HG02623 (cell line): ENCODE results near the gene ARIH1.
"Not testable (repeated sequence)": the region's sequence is repeated elsewhere in the genome, so short reads cannot be mapped to it uniquely, and the experiment has no call there.

Experiments
- ATAC-seq: cut with Tn5 transposase; IDR thresholded peaks from one replicate; pipeline ENCODE4 v1.9.1; 2021; ENCODE audit warnings: moderate library complexity; ENCODE audit not compliant: unreplicated experiment

ARIH1 gene, protein sequence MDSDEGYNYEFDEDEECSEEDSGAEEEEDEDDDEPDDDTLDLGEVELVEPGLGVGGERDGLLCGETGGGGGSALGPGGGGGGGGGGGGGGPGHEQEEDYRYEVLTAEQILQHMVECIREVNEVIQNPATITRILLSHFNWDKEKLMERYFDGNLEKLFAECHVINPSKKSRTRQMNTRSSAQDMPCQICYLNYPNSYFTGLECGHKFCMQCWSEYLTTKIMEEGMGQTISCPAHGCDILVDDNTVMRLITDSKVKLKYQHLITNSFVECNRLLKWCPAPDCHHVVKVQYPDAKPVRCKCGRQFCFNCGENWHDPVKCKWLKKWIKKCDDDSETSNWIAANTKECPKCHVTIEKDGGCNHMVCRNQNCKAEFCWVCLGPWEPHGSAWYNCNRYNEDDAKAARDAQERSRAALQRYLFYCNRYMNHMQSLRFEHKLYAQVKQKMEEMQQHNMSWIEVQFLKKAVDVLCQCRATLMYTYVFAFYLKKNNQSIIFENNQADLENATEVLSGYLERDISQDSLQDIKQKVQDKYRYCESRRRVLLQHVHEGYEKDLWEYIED

DNA sequence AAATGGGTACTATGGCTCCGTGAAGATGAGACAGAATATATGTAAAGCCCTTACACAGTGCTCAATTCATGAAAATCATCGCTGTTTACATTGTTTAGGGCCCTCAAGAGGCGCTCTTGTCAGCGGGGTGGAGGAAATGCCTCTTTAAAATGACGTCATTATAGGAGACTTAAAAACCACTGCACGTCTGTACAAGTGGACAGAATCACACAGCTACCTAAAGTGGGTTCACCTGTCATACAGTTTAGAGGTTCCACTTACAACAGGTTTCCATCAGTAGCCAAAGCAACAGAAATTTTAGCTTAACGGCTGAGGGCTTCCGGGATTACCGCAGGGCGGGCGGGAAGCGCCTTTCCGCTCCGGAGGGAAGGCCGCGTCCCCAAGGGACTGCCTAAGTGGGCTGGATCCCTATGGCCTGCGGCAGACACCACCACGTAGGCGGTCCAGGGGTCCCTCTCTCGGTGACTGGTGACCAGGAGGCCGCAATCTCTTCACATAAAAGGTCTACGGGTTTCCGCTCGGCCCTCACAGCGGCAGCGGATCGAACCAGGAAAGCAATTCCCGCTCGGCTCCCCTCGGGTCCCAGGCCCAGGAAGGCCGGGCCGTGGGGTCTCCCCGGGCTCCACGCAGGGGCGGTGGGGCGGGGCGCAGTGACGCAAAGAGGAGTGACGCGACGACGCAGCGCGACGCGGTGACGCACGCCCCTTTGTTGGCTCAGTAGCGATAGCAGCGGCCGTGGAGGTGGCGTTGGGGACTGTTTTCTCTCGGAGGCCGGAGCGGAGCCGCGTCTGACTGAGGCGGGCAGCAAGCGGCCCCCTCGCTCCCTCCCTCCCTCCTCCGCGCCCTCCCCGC is at the start of gene ARIH1:
Gene ARIH1, plus strand, starts transcription at position 717 of the 852 bp plus-strand sequence. CDS start 310 bp downstream, outside the sequence.
- peak; percentile 69 for ATAC-seq

DNA sequence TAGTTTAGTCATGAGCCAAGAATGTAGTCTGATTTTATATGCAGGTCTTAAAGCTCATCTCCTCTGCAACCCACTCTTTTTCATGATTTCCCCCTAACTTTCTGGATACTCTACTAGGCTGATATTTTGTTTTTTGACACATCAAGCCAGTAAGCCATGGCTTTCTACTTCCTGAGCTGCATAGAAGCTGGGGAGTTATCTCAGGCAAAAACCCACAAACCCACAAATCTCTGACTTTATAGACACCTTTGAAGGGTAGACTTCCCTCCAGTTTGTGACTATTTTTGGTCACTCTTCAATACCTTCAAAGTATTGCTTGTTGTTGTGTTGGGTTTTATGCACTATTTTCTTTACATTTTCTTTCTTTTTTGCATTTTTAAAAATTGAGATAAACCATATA is 47.4 kb upstream of the ARIH1 start:
- ATAC-seq = no peak

DNA sequence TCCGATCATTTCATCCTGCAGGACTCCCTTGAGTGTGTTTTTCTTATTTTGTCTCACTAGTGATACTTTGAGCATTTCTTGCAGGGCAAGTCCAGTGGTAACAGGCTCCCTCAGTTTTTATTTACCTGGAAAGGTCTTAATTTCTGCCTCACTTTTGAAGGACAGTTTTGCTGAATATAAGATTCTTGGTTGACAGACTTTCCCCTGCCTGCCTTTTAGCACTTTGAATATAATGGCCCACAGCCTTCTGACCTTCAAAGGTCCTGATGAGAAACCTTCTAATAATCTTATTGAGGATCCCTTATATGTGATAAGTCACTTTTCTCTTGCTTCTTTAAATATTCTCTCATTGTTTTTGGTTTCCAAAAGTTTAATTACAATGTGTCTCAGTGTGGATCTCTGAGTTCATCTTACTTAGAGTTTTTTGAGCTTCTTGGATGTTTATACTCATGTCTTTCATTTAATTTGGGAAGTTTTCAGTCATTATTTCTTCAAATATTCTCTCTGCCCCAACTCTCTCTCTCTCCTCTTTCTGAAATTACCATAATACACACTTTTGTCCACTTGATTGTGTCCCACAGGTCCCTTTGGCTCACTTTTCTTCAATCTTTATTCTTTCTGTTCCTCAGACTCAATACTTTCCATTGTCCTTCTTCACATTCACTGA is 36.3 kb upstream of the ARIH1 start:
- no peak for ATAC-seq

DNA sequence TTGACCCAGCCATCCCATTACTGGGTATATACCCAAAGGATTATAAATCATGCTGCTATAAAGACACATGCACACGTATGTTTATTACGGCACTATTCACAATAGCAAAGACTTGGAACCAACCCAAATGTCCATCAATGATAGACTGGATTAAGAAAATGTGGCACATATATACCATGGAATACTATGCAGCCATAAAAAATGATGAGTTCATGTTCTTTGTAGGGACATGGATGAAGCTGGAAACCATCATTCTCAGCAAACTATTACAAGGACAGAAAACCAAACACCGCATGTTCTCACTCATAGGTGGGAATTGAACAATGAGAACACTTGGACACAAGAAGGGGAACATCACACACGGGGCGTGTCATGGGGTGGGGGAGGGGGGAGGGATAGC is 31.3 kb upstream of the ARIH1 start:
- ATAC-seq = not testable (repeated sequence)

DNA sequence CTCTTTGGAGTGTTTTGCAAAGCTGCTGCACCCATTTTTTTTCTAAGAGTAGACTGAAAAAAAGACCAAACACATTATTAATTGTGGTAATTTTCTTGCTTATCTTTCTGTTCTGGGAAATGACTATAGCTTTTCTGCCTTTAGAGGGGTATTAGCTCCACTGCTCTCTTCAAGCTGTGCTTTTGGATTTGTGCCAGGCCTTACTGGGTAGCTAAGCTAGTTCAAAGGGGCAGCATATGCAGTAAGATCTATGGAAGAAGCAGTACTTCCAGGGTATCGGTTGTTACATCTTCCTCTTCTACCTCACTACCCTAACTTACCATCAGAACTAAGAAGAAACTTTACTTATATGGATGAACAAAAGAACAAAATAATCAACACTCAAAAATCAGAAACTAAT is 28.7 kb upstream of the ARIH1 start:
- ATAC-seq = no peak

DNA sequence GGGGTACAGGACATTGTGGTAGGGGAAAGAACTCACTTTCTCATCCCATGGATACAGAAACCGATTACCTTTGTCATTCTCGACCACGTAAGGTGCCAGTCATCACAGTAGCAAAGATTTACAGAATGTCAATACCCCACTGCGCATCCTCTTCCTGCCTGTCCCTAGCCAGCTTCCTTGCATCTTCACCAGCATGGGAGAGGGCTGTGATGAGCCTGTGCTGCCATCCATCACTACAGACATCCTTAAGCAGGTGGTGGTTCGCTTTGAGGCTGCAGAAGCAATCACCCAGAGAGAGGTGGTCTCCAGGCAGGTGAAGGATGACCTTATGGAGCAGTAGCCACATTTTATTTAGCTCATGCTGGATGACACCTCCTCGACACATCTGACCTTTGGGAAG is 23.3 kb upstream of the ARIH1 start:
- ATAC-seq = no peak

DNA sequence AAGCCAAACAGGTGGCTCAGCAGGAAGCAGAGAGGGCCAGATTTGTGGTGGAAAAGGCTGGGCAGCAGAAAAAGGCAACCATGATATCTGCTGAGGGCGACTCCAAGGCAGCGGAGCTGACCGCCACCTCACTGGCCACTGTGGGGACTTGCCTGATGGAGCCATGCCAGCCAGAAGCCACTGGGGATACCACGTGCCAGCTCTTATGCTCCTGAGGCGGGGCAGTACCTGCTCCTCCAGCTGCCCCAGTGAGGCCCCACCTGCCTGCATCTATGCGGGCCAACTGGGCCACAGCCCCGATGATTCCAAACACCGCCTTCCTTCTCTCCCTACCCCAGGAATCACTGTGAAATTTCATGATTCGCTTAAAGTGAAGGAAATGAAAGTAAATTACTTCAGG is 22.9 kb upstream of the ARIH1 start:
- ATAC-seq = no peak

DNA sequence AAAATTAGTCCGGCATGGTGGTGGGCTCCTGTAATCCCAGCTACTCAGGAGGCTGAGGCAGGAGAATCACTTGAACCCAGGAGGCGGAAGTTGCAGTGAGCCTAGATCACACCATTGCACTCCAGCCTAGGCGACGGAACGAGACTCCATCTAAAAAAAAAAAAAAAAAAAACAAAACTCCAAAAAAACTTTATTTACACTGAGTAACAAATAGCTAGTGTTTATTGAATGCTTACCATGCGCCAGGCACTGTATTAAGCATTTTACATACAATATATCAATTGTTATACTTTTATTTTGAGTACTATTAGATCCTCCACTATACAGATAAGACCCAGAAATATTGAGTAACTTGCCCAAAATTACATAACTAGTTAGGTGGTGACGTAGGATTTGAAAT is 17.4 kb upstream of the ARIH1 start:
- no peak for ATAC-seq

DNA sequence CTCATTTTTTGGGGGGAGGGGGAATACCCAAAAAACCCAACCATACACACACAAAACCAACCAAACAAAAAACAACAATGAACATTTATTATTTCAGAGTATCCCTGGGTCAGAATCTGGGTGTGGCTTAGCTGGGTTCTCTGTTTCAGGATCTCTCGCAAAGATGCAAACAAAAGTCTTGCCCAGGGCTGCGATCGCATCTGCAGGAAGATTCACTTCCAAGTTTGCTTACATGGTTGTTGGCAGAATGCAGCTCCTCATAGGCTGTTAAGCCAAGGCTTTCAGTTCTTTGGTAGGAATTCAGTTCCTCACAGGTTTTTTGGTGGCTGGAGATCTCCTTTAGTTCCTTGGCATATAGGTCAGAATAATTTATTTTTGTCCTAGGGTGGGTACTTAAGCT is 13.7 kb upstream of the ARIH1 start:
- ATAC-seq = no peak

DNA sequence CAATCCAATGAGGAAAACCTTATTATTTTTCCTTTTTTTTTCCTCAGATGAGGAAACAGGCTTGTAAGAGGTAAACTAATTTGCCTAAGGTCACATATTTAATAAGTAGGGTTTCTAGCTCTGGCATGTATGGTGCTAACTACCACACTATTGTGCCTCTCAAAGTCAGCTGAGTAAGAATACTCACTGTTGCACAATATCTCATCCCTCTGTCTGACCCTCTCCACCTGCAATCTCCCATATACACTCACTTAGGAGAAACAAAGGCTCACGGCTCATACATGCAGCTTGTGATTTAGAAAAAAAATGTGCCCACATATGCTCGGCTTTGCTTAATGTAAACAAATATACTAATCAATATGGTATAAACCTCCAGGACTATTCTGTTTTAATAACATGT is 10.4 kb upstream of the ARIH1 start:
- no peak for ATAC-seq

DNA sequence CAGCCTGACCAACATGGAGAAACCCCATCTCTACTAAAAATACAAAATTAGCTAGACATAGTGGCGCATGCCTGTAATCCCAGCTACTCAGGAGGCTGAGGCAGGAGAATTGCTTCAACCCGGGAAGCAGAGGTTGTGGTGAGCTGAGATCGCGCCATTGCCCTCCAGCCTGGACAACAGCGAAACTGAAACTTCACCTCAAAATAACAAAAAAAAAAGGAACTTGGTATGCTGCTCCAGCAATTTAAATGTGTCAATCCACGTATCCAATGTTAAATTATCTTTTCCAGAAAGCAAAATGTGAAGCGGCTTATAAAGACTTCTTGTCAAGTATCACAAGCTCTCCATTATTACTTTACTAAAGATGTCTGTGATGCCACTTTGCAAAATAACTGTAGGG is 9.9 kb upstream of the ARIH1 start:
- ATAC-seq = no peak

DNA sequence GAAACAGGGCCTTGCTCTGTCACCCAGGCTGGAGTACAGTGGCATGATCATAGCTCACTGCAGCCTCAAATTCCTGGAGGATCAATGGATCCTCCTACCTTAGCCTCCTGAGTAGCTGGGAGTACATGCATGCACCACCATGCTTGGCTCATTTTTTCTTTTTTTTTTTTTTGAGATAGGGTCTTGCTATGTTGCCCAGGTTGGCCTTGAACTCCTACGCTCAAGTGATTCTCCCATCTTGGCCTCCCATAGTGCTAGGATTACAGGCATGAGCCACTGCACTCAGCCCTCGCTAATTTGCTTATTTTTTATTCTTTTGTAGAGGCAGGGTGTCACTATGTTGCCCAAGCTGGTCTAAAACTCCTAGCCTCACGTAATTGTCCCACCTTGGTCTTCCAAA is 6.0 kb upstream of the ARIH1 start:
- no peak for ATAC-seq

DNA sequence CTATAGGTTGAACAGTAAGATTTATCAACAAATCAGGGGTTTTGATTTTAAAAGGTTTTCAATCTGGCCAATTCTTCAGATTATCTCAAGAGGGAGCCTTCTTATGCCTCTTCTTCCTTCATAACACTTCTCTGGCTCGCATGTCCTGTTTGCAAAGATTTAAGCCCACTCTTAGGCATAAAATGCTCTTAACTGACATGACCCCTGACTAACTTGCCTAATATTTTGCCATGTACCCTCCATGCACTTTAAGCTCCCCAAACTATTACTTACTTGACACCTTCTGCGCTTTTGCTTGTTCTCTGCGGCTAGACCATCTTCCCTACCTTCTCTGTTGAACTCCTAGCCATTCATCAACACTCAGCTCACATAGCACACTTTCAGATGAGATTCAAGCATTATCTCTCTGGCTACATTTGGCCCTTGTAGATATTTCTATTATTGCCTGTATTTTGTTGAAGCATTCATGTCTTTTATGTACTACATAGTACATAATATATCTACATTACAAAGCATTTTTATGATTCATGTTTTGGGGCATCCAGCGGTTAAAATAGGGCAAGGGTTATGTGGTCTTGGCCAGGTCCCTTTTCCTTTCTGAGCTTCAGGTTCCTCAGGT is 1.0 kb upstream of the ARIH1 start:
- ATAC-seq = no peak

DNA sequence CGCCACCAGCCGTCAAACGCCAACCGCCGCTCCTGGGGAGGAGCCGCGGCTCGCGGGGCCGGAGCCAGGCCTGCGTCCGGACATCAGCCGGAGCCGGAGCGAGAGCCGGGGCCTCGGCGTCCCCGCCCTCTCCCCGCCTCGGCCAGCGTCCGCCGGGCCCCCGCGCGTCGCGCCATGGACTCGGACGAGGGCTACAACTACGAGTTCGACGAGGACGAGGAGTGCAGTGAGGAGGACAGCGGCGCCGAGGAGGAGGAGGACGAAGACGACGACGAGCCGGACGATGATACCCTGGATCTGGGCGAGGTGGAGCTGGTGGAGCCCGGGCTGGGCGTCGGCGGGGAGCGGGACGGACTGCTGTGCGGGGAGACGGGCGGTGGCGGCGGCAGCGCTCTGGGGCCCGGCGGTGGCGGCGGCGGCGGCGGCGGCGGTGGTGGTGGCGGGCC is 359 bp downstream of the ARIH1 start:
- peak; percentile 20 for ATAC-seq

DNA sequence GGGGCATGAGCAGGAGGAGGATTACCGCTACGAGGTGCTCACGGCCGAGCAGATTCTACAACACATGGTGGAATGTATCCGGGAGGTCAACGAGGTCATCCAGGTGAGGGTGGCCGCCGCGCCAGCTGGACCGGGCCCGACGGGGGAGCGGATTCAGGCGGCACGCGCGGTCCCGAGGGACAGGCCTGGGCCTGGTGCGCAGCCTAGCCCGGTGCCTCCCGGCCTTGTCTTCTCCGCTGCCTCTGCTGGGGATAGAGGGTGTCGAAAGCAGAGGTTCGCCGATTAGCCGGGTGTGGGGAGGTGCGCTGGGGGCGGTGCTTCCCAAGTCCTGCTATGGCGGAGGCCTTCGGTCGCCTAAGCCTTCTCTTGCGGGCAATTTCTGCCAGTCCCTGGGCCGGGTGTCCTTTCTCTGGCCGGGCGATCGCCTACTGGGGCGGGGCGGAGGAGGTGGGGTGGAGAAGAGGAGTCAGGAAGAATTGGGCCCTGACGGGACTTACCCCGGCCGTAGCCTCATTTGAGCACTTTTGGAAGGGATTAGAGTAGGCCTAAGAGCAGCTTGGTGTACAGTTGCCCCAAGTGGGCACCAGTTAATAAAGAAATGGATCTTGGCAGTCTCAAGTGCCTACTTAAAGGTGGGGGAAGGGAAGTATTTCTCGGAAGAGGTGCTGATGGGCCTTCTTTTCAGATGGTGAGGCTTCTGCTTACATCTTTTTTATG is 940 bp downstream of the ARIH1 start:
- ATAC-seq = peak; percentile 35

DNA sequence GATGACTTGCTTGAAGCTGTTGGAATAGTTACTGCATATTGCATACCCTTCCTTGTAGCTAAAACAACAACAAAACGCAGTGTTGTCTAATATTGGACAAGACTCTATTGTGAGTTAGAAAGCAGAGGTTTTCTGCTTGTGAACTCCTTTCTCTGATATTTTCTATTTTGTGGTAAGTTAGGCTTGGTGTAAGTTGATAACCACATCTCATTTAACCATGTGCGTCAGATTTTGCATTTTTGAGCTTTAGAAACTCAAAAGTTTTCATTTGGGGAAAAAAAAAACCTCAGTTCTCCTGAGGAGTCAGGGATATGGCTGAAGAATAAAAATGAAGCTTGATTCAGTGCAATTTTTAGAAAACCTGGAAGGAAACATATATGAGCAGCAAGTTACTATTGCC is 1.5 kb downstream of the ARIH1 start:
- ATAC-seq = no peak

DNA sequence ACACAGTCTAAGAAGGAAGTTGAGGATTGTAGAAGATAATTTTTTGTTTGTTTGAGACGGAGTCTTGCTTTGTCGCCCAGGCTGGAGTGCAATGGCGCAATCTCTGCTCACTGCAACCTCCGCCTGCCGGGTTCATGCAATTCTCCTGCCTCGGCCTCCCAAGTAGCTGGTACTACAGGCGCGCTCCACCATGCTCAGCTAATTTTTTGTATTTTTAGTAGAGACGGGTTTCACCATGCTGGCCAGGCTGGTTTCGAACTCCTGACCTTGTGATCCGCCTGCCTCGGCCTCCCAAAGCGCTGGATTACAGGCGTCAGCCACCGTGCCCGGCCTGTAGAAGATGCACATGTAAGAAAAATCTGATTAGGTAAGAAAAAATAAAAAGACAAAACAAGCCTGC is 2.2 kb downstream of the ARIH1 start:
- not testable (repeated sequence) for ATAC-seq

DNA sequence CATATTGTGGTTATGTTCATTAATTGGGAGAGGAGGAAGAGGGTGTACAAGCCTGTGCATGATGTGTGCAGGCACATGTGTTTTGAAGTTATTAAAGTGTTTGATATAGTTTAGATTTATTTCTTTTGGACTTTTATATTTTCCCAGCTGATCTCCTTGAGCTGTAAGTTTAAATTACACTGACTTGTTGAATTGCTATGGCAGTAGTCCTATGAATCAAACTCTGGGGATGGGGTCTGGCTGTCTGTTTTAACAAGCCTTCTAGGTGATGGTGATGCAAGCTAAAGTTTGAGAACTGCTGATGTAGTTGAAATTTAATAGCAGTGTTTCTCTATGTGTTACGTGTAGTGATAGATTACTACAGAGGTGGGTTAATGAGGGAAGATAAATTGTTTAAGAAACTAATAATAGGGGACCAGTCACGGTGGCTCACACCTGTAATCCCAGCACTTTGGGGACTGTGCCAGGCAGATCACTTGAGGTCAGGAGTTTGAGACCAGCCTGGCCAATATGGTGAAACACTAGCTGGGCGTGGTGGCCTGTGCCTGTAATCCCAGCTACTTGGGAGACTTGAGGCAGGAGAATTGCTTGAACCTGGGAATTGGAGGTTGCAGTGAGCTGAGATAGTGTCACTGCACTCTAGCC is 7.0 kb downstream of the ARIH1 start:
- ATAC-seq = no peak

DNA sequence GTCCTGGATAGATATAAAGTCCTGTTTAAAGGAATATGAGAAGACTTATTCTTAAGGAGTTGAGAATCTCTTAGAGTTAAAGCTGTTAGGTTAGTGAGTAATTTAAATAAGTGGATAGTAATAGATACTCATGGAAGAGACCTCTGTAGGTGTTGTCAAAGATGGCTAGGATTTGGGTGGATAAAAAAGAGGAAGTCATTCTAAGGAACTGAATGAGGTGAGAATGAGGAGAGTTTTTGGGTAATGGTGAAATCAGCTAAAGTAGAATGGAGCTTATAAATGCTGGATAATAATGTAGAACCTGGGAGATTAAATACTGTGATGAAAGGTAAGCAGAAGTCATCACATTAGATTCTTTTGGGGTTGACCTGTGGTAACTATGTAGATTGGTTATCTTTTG is 8.1 kb downstream of the ARIH1 start:
- ATAC-seq = no peak

DNA sequence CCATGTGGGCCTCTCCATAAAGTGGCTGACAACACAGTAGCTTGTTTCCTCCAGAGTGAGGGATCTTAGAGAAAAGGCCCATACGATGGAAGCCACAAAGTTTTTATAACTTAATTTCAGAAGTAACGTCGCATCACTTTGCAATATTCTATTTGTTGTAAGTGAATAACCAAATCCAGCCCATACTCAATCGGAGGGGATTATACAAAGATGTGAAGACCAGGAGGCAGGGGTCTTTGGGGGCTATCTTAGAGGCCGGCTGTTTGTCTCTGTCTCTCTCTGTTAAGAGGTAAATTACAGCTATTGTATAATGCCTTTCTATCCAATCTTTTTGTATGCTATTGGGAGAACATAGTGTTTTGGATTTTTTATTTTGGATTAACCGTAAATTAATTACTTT is 9.1 kb downstream of the ARIH1 start:
- ATAC-seq = no peak
